GM12878 (cell line): ENCODE data around the gene CORO1C. TPM values are rescaled to one million over a fixed set of nuclear protein-coding genes. Genes with fewer than 3 reads are reported as not detected.

ENCODE experiments used
- ATAC-seq: fragments of 200-7000 bp; cut with Tn5 transposase; 3 replicates; pipeline ENCODE4 v1.9.1; 2020; ENCODE audit warnings: mild to moderate bottlenecking, moderate library complexity
- BruUV-seq: library from RNA; stranded (reverse); fragments of 400-500 nt; replicated peaks from 2 replicates; lab custom pipeline; 2021; lab: Mats Ljungman, UMichigan
- CTCF ChIA-PET: fragments of 300-600 bp; sonication (Branson Sonifier 250); formaldehyde crosslinking; extraction: SDS; loops from one replicate; lab custom pipeline; 2021; ENCODE audit warnings: inconsistent platforms; lab: Yijun Ruan, JAX
- POLR2A ChIA-PET: fragments of 350-600 bp; formaldehyde crosslinking; extraction: SDS; loops from one replicate; lab custom pipeline; 2021; ENCODE audit warnings: inconsistent platforms; lab: Charles Lee
- RAD21 ChIA-PET: fragments of 300-600 bp; sonication (Branson Sonifier 250); formaldehyde crosslinking; loops from one replicate; lab custom pipeline; 2023; ENCODE audit warnings: antibody characterized with exemption; ENCODE audit not compliant: unreplicated experiment; lab: Charles Lee
- SMC1A ChIA-PET: fragments of 300-600 bp; sonication (Branson Sonifier 250); formaldehyde crosslinking; loops from one replicate; lab custom pipeline; 2023; ENCODE audit not compliant: unreplicated experiment, uncharacterized antibody; lab: Charles Lee
- DNase-seq: peaks from one replicate; pipeline ENCODE4 v3.0.0-alpha.2; 2011; ENCODE audit warnings: low read depth, low spot score
- FAIRE-seq: peaks from 3 replicates; lab custom pipeline; 2011; peaks lifted over from hg19 to GRCh38; lab: Jason Lieb, UNC
- H2AFZ ChIP-seq: 2 replicates; pipeline ENCODE4 v1.6.0; 2011; ENCODE audit warnings: low read depth, low read length, control low read depth; ENCODE audit not compliant: control insufficient read depth
- H3K27ac ChIP-seq: 2 replicates; pipeline ENCODE4 v1.5.1; 2011; ENCODE audit warnings: control low read depth; ENCODE audit not compliant: control insufficient read depth, insufficient read depth
- H3K27me3 ChIP-seq, 2 experiments: replicated peaks in 1 of 2; 2 replicates each; pipeline versions ENCODE4 v1.6.0 to v1.6.1; 2011; ENCODE audit warnings: low read length in 1 of 2; ENCODE audit not compliant: control insufficient read depth in 2 of 2, insufficient read depth in 2 of 2
- H3K36me3 ChIP-seq, 2 experiments: 2 replicates each; pipeline ENCODE4 v1.5.1; 2011; ENCODE audit warnings: low read length in 1 of 2; ENCODE audit not compliant: control insufficient read depth in 2 of 2, insufficient read depth in 2 of 2
- H3K4me1 ChIP-seq: 2 replicates; pipeline ENCODE4 v1.6.1; 2011; ENCODE audit warnings: mild to moderate bottlenecking, low read length, moderate library complexity, mixed read lengths; ENCODE audit not compliant: control insufficient read depth, insufficient read depth
- H3K4me2 ChIP-seq: 2 replicates; pipeline ENCODE4 v1.6.0; 2011; ENCODE audit warnings: control low read depth; ENCODE audit not compliant: control insufficient read depth, insufficient read depth
- H3K4me3 ChIP-seq: fragments of 200-600 bp; sonication (generic); 2 replicates; pipeline ENCODE4 v1.5.1; 2016
- H3K79me2 ChIP-seq: 2 replicates; pipeline ENCODE4 v1.6.0; 2011; ENCODE audit warnings: low read length; ENCODE audit not compliant: control insufficient read depth, insufficient read depth
- H3K9ac ChIP-seq: 2 replicates; pipeline ENCODE4 v1.8.0; 2011; ENCODE audit warnings: low read length, control low read depth, mixed read lengths; ENCODE audit not compliant: control insufficient read depth, insufficient read depth
- H3K9me3 ChIP-seq: replicated peaks from 3 replicates; pipeline ENCODE4 v1.5.1; 2011; ENCODE audit warnings: mild to moderate bottlenecking, low read length; ENCODE audit not compliant: control insufficient read depth, insufficient read depth
- H4K20me1 ChIP-seq: 2 replicates; pipeline ENCODE4 v1.6.0; 2011; ENCODE audit not compliant: control insufficient read depth, insufficient read depth
- E2F4 ChIP-seq: IDR thresholded peaks from 2 replicates; pipeline ENCODE4 v1.6.1; 2012; ENCODE audit warnings: low read depth, low read length, improper control_type of control experiment
- JUND ChIP-seq: IDR thresholded peaks from 2 replicates; pipeline ENCODE4 v1.6.1; 2012; ENCODE audit warnings: low read depth, mild to moderate bottlenecking, low read length, improper control_type of control experiment, moderate library complexity
- NFXL1 ChIP-seq: fragments of 450-650 bp; IDR thresholded peaks from 2 replicates; pipeline ENCODE4 v1.6.1; 2017; ENCODE audit warnings: antibody characterized with exemption, mild to moderate bottlenecking, borderline replicate concordance
- USF2 ChIP-seq: IDR thresholded peaks from 2 replicates; pipeline ENCODE4 v1.6.1; 2011; ENCODE audit warnings: low read depth, low read length, improper control_type of control experiment, borderline replicate concordance
- WGBS: methylation state at CpG from one replicate; pipeline ENCODE4 v1.1.6; 2016; ENCODE audit warnings: low lambda C conversion rate; ENCODE audit not compliant: insufficient replicate concordance, insufficient coverage; ENCODE audit errors: missing lambda C conversion rate; 5-methylcytosine and 5-hydroxymethylcytosine counted together
- in situ Hi-C: fragments of 300-500 bp; cut with MboI; formaldehyde crosslinking; loops from 9 replicates; pipeline ENCODE4 v1.14.3; 2018; ENCODE audit warnings: mixed read lengths
- intact Hi-C: fragments of 100-400 bp; cut with micrococcal nuclease; formaldehyde crosslinking; loops from one replicate; pipeline ENCODE4 v1.14.2; 2022; ENCODE audit not compliant: unreplicated experiment
- polyA plus RNA-seq, 11 experiments: library from polyadenylated mRNA; depleted of rRNA in 4 of 11; unstranded in 6 of 11; stranded (reverse) in 5 of 11; fragments of >200 nt; fragmentation: Nextera tagmentation in 4 of 11; fragmentation: Illumina TruSeq in 1 of 11; extraction: Ambion mirVana in 4 of 11; extraction: Trizol in 1 of 11; gene quantifications; 1 replicate in 1 of 11; 2 replicates in 10 of 11; pipeline versions ENCODE4 v1.2.1 to v1.2.3, GENCODE V29; 2011 to 2016; ENCODE audit warnings: inconsistent platforms in 2 of 11, missing spikeins in 2 of 11, low read depth in 1 of 11
- total RNA-seq, 4 experiments: library from RNA; depleted of rRNA in 3 of 4; stranded (reverse); fragments of >200 nt in 3 of 4; fragmentation: Illumina TruSeq in 1 of 4; extraction: Trizol in 1 of 4; gene quantifications; 2 replicates each; pipeline versions ENCODE4 v1.2.1 to v1.2.3, GENCODE V29; 2013 to 2021

The CORO1C gene
- total and polyA plus RNA-seq, 10 of the 15 experiments (the other 5 are each of a cell fraction or from before 2014, with no cell fraction given) = 52.7 to 254 (median 171) TPM

GRCh38 chr12:108704527-108704926, 26.8 kb downstream of the CORO1C start:
- POLR2A ChIA-PET = interaction anchor here (0.7 to 1.5 kb wide), 2 partner anchors 14 to 39 kb away, joined by 3 to 4 read pairs; no protein-coding TSS in a partner anchor
- TF ChIP-seq E2F4 (no peak), JUND (no peak), NFXL1 (no peak), USF2 (no peak)
- TF ChIP-seq, all 136 proteins: peak for 0
- 100% methylated on average over 5 of the region's 5 CpGs for WGBS
- ChIA-PET CTCF (interaction anchor here (0.7 to 0.9 kb wide), 2 partner anchors 9 to 12 kb away, joined by 4 read pairs; no protein-coding TSS in a partner anchor), RAD21 (interaction anchor here (0.6 kb wide), 1 partner anchor 11 kb away, joined by 3 read pairs; no protein-coding TSS in a partner anchor), SMC1A (interaction anchor here (0.6 to 4.9 kb wide), 9 partner anchors 9 to 140 kb away, joined by 3 to 25 read pairs (median 4); no protein-coding TSS in a partner anchor)
- FAIRE-seq = no peak
- no peak for ATAC-seq
- H3K4me3 ChIP-seq = no peak overlapping the region
- peaks cover 20% of the 10 kb centered on the region for H3K4me1 ChIP-seq
- BruUV-seq = no TSS peak
- in situ Hi-C loops (no loop called here), intact Hi-C loops (no loop called here)
- H3K36me3 ChIP-seq = peaks cover 6 to 30% of the 10 kb centered on the region in 2 experiments; a peak in 3 of 4 replicates
- H3K9me3 ChIP-seq = no peaks in the 10 kb centered on the region
- no peak overlapping the region for H2AFZ ChIP-seq
- H4K20me1 ChIP-seq = no peaks in the 10 kb centered on the region
- H3K79me2 ChIP-seq = peaks cover 75% of the 10 kb centered on the region
- no peak overlapping the region for H3K27ac ChIP-seq
- H3K27me3 ChIP-seq = no peaks in the 10 kb centered on the region
- H3K4me2 ChIP-seq = no peak overlapping the region
- DNase-seq = no peak
- no peak overlapping the region for H3K9ac ChIP-seq
